Measurements from ENCODE around the gene GALNT16.

GALNT16 gene

GRCh38 chr14:69263364-69263763 lies 3.4 kb downstream of the GALNT16 start:
- peaks cover 4 to 82% (median 50%) of the 10 kb centered on the region in 5 experiments for H3K27me3 ChIP-seq (replicated peaks in 2 of 5; ENCODE audit: control insufficient read depth in 4 of 5, insufficient read depth in 5 of 5, low read length in 4 of 5)

GRCh38 chr14:69263771-69264170 lies 3.8 kb downstream of the GALNT16 start:
- Histone ChIP-seq H3K36me3 (ENCODE audit: control insufficient read depth in 4 of 4, insufficient read depth in 4 of 4, low read length in 3 of 4) (no peaks in the 10 kb centered on the region), H3K4me1 (ENCODE audit: control extremely low read depth in 1 of 4, control insufficient read depth in 4 of 4, insufficient read depth in 4 of 4, low read length in 3 of 4) (peaks cover 0 to 23% (median 19%) of the 10 kb centered on the region in 4 experiments), H3K4me3 (ENCODE audit: control insufficient read depth in 1 of 7, extremely low read depth in 1 of 7, insufficient read depth in 4 of 7, low read depth in 2 of 7, low read length in 6 of 7) (no peak overlapping the region), H3K27me3 (replicated peaks in 2 of 5; ENCODE audit: control insufficient read depth in 4 of 5, insufficient read depth in 5 of 5, low read length in 4 of 5) (peaks cover 4 to 78% (median 46%) of the 10 kb centered on the region in 5 experiments), H3K9me3 (ENCODE audit: control extremely low read depth in 1 of 5, control insufficient read depth in 4 of 5, insufficient read depth in 2 of 5, low read depth in 1 of 5, low read length in 4 of 5) (no peaks in the 10 kb centered on the region), H3K27ac (ENCODE audit: insufficient read depth in 1 of 2, low read depth in 1 of 2, low read length in 2 of 2, poor library complexity in 1 of 2, severe bottlenecking in 2 of 2) (no peak overlapping the region)
- POLR2A ChIA-PET, result no interaction called here
- CTCF ChIA-PET, result interaction anchor here (1.1 to 1.4 kb wide), 2 partner anchors 24 to 117 kb away, joined by 3 read pairs; no protein-coding TSS in a partner anchor
- DNase-seq, result no peak
- WGBS (ENCODE audit: insufficient coverage), result 92% methylated on average over 7 of the region's 8 CpGs

More at GRCh38 chr14:69263364-69263763, 3.4 kb downstream of the GALNT16 start:
- WGBS (ENCODE audit: insufficient coverage), result 95% methylated on average over 4 of the region's 6 CpGs
- Histone ChIP-seq H3K4me3 (ENCODE audit: control insufficient read depth in 1 of 7, extremely low read depth in 1 of 7, insufficient read depth in 4 of 7, low read depth in 2 of 7, low read length in 6 of 7) (no peak overlapping the region), H3K36me3 (ENCODE audit: control insufficient read depth in 4 of 4, insufficient read depth in 4 of 4, low read length in 3 of 4) (no peaks in the 10 kb centered on the region), H3K9me3 (ENCODE audit: control extremely low read depth in 1 of 5, control insufficient read depth in 4 of 5, insufficient read depth in 2 of 5, low read depth in 1 of 5, low read length in 4 of 5) (no peaks in the 10 kb centered on the region), H3K27ac (ENCODE audit: insufficient read depth in 1 of 2, low read depth in 1 of 2, low read length in 2 of 2, poor library complexity in 1 of 2, severe bottlenecking in 2 of 2) (no peak overlapping the region), H3K4me1 (ENCODE audit: control extremely low read depth in 1 of 4, control insufficient read depth in 4 of 4, insufficient read depth in 4 of 4, low read length in 3 of 4) (peaks cover 0 to 23% (median 19%) of the 10 kb centered on the region in 4 experiments)
- ChIA-PET CTCF (interaction anchor here (1.1 to 1.4 kb wide), 2 partner anchors 24 to 118 kb away, joined by 3 read pairs; no protein-coding TSS in a partner anchor), POLR2A (no interaction called here)
- DNase-seq, result no peak

GRCh38 chr14:69266572-69267345 lies 6.8 kb downstream of the GALNT16 start:
- no peaks in the 10 kb centered on the region for H3K4me1 ChIP-seq (ENCODE audit: control extremely low read depth in 1 of 4, control insufficient read depth in 4 of 4, insufficient read depth in 4 of 4, low read length in 3 of 4)
- POLR2A ChIA-PET, result no interaction called here
- WGBS (ENCODE audit: insufficient coverage), result 98% methylated on average over 8 of the region's 8 CpGs

GRCh38 chr14:69267492-69267891 lies 7.5 kb downstream of the GALNT16 start:
- no peak for DNase-seq
- WGBS (ENCODE audit: insufficient coverage), result 100% methylated on average over 1 of the region's 4 CpGs
- Histone ChIP-seq H3K27me3 (replicated peaks in 2 of 5; ENCODE audit: control insufficient read depth in 4 of 5, insufficient read depth in 5 of 5, low read length in 4 of 5) (peaks cover 4 to 43% (median 28%) of the 10 kb centered on the region in 5 experiments), H3K4me1 (ENCODE audit: control extremely low read depth in 1 of 4, control insufficient read depth in 4 of 4, insufficient read depth in 4 of 4, low read length in 3 of 4) (no peaks in the 10 kb centered on the region), H3K27ac (ENCODE audit: insufficient read depth in 1 of 2, low read depth in 1 of 2, low read length in 2 of 2, poor library complexity in 1 of 2, severe bottlenecking in 2 of 2) (no peak overlapping the region), H3K4me3 (ENCODE audit: control insufficient read depth in 1 of 7, extremely low read depth in 1 of 7, insufficient read depth in 4 of 7, low read depth in 2 of 7, low read length in 6 of 7) (no peak overlapping the region), H3K9me3 (ENCODE audit: control extremely low read depth in 1 of 5, control insufficient read depth in 4 of 5, insufficient read depth in 2 of 5, low read depth in 1 of 5, low read length in 4 of 5) (no peaks in the 10 kb centered on the region), H3K36me3 (ENCODE audit: control insufficient read depth in 4 of 4, insufficient read depth in 4 of 4, low read length in 3 of 4) (no peaks in the 10 kb centered on the region)
- ChIA-PET CTCF (no interaction called here), POLR2A (no interaction called here)

More at GRCh38 chr14:69266572-69267345, 6.8 kb downstream of the GALNT16 start:
- no peak overlapping the region for H3K4me3 ChIP-seq (ENCODE audit: control insufficient read depth in 1 of 7, extremely low read depth in 1 of 7, insufficient read depth in 4 of 7, low read depth in 2 of 7, low read length in 6 of 7)
- H3K27me3 ChIP-seq (replicated peaks in 2 of 5; ENCODE audit: control insufficient read depth in 4 of 5, insufficient read depth in 5 of 5, low read length in 4 of 5), result peaks cover 4 to 50% (median 35%) of the 10 kb centered on the region in 5 experiments
- CTCF ChIA-PET, result no interaction called here
- H3K27ac ChIP-seq (ENCODE audit: insufficient read depth in 1 of 2, low read depth in 1 of 2, low read length in 2 of 2, poor library complexity in 1 of 2, severe bottlenecking in 2 of 2), result no peak overlapping the region
- no peaks in the 10 kb centered on the region for H3K9me3 ChIP-seq (ENCODE audit: control extremely low read depth in 1 of 5, control insufficient read depth in 4 of 5, insufficient read depth in 2 of 5, low read depth in 1 of 5, low read length in 4 of 5)
- no peak for DNase-seq
- H3K36me3 ChIP-seq (ENCODE audit: control insufficient read depth in 4 of 4, insufficient read depth in 4 of 4, low read length in 3 of 4), result no peaks in the 10 kb centered on the region

- Histone ChIP-seq H3K9me3 (ENCODE audit: control extremely low read depth in 1 of 5, control insufficient read depth in 4 of 5, insufficient read depth in 2 of 5, low read depth in 1 of 5, low read length in 4 of 5) (no peaks in the 10 kb centered on the region), H3K4me3 (ENCODE audit: control insufficient read depth in 1 of 7, extremely low read depth in 1 of 7, insufficient read depth in 4 of 7, low read depth in 2 of 7, low read length in 6 of 7) (no peak overlapping the region), H3K4me1 (ENCODE audit: control extremely low read depth in 1 of 4, control insufficient read depth in 4 of 4, insufficient read depth in 4 of 4, low read length in 3 of 4) (no peaks in the 10 kb centered on the region), H3K27me3 (replicated peaks in 2 of 5; ENCODE audit: control insufficient read depth in 4 of 5, insufficient read depth in 5 of 5, low read length in 4 of 5) (peaks cover 4 to 36% (median 21%) of the 10 kb centered on the region in 5 experiments), H3K27ac (ENCODE audit: insufficient read depth in 1 of 2, low read depth in 1 of 2, low read length in 2 of 2, poor library complexity in 1 of 2, severe bottlenecking in 2 of 2) (no peak overlapping the region), H3K36me3 (ENCODE audit: control insufficient read depth in 4 of 4, insufficient read depth in 4 of 4, low read length in 3 of 4) (no peaks in the 10 kb centered on the region)
- WGBS (ENCODE audit: insufficient coverage), result no CpG with 5 or more reads among the region's 2 CpGs
- ChIA-PET CTCF (no interaction called here), POLR2A (no interaction called here)
- DNase-seq, result no peak
Measured at GRCh38 chr14:69268223-69268622, 8.3 kb downstream of the GALNT16 start.

GRCh38 chr14:69268763-69269162 lies 8.8 kb downstream of the GALNT16 start:
- no peaks in the 10 kb centered on the region for H3K9me3 ChIP-seq (ENCODE audit: control extremely low read depth in 1 of 5, control insufficient read depth in 4 of 5, insufficient read depth in 2 of 5, low read depth in 1 of 5, low read length in 4 of 5)
- WGBS (ENCODE audit: insufficient coverage), result 75% methylated on average over 4 of the region's 4 CpGs
- ChIA-PET POLR2A (no interaction called here), CTCF (no interaction called here)
- H3K4me3 ChIP-seq (ENCODE audit: control insufficient read depth in 1 of 7, extremely low read depth in 1 of 7, insufficient read depth in 4 of 7, low read depth in 2 of 7, low read length in 6 of 7), result no peak overlapping the region
- H3K36me3 ChIP-seq (ENCODE audit: control insufficient read depth in 4 of 4, insufficient read depth in 4 of 4, low read length in 3 of 4), result no peaks in the 10 kb centered on the region
- H3K4me1 ChIP-seq (ENCODE audit: control extremely low read depth in 1 of 4, control insufficient read depth in 4 of 4, insufficient read depth in 4 of 4, low read length in 3 of 4), result no peaks in the 10 kb centered on the region
- no peak overlapping the region for H3K27ac ChIP-seq (ENCODE audit: insufficient read depth in 1 of 2, low read depth in 1 of 2, low read length in 2 of 2, poor library complexity in 1 of 2, severe bottlenecking in 2 of 2)
- no peak for DNase-seq
- peaks cover 4 to 30% (median 15%) of the 10 kb centered on the region in 5 experiments for H3K27me3 ChIP-seq (replicated peaks in 2 of 5; ENCODE audit: control insufficient read depth in 4 of 5, insufficient read depth in 5 of 5, low read length in 4 of 5)

- WGBS (ENCODE audit: insufficient coverage), result 90% methylated on average over 1 of the region's 1 CpG
- no peak overlapping the region for H3K27ac ChIP-seq (ENCODE audit: insufficient read depth in 1 of 2, low read depth in 1 of 2, low read length in 2 of 2, poor library complexity in 1 of 2, severe bottlenecking in 2 of 2)
- ChIA-PET POLR2A (no interaction called here), CTCF (no interaction called here)
- DNase-seq, result no peak
- H3K9me3 ChIP-seq (ENCODE audit: control extremely low read depth in 1 of 5, control insufficient read depth in 4 of 5, insufficient read depth in 2 of 5, low read depth in 1 of 5, low read length in 4 of 5), result no peaks in the 10 kb centered on the region
- H3K4me1 ChIP-seq (ENCODE audit: control extremely low read depth in 1 of 4, control insufficient read depth in 4 of 4, insufficient read depth in 4 of 4, low read length in 3 of 4), result no peaks in the 10 kb centered on the region
- no peak overlapping the region for H3K4me3 ChIP-seq (ENCODE audit: control insufficient read depth in 1 of 7, extremely low read depth in 1 of 7, insufficient read depth in 4 of 7, low read depth in 2 of 7, low read length in 6 of 7)
- peaks cover 1 to 26% (median 9%) of the 10 kb centered on the region in 5 experiments for H3K27me3 ChIP-seq (replicated peaks in 2 of 5; ENCODE audit: control insufficient read depth in 4 of 5, insufficient read depth in 5 of 5, low read length in 4 of 5)
- H3K36me3 ChIP-seq (ENCODE audit: control insufficient read depth in 4 of 4, insufficient read depth in 4 of 4, low read length in 3 of 4), result no peaks in the 10 kb centered on the region
Measured at GRCh38 chr14:69269381-69269780, 9.4 kb downstream of the GALNT16 start.
